Ovary (tissue), 3 donors: ENCODE results near the gene ZPBP.
A peak's percentile ranks its signal among the peaks of the same experiment; 100 is the strongest.

Experiments used
- CTCF ChIP-seq, 3 donors: fragments of 450-650 bp in 2 of 3; fragments of 200-600 bp in 1 of 3; IDR thresholded peaks; one replicate each; pipeline versions ENCODE4 v1.5.1 to v1.8.0; 2016 to 2022; ENCODE audit warnings: antibody characterized with exemption in 3 of 3, mild to moderate bottlenecking in 1 of 3
- EP300 ChIP-seq: sonication (generic); formaldehyde crosslinking; IDR thresholded peaks from one replicate; pipeline ENCODE4 v1.6.1; 2017; ENCODE audit warnings: antibody characterized with exemption
- donor health status: DM: no; HTN: no; CAD: no.

- TF ChIP-seq EP300 (no peak), CTCF (IDR thresholded peaks at IDR 0.05) (peak in 1 of 3 donors; percentile 10)
These were observed 25.0 kb downstream of the ZPBP start for GRCh38 chr7:50068026-50068425.
